Liver (tissue), 9 donors: Measurements from ENCODE around the gene ADAMTS5. TPM values are rescaled to one million over a fixed set of nuclear protein-coding genes. Genes with fewer than 3 reads are reported as not detected.

Experiments used
- DNase-seq: peaks from one replicate; pipeline ENCODE4 v3.0.0-alpha.2; 2017; ENCODE audit warnings: low spot score
- H3K27ac ChIP-seq, 2 donors: one replicate each; pipeline ENCODE4 v1.7.0; 2013; ENCODE audit warnings: inconsistent platforms in 2 of 2, low read length in 2 of 2, control low read depth in 1 of 2, low read depth in 1 of 2, mild to moderate bottlenecking in 1 of 2
- H3K27me3 ChIP-seq, 4 donors: one replicate each; pipeline versions ENCODE4 v1.6.1 to v1.7.0; 2013; ENCODE audit warnings: low read length in 3 of 4, inconsistent platforms in 1 of 4, mild to moderate bottlenecking in 1 of 4, moderate library complexity in 1 of 4; ENCODE audit not compliant: control insufficient read depth in 4 of 4, insufficient read depth in 4 of 4
- H3K36me3 ChIP-seq, 4 donors: one replicate each; pipeline versions ENCODE4 v1.6.1 to v1.7.0; 2013; ENCODE audit warnings: low read length in 3 of 4, mild to moderate bottlenecking in 3 of 4, low read depth in 1 of 4, moderate library complexity in 1 of 4; ENCODE audit not compliant: control insufficient read depth in 4 of 4, insufficient read depth in 3 of 4
- H3K4me1 ChIP-seq, 4 donors: one replicate each; pipeline versions ENCODE4 v1.6.1 to v1.7.0; 2013; ENCODE audit warnings: low read length in 3 of 4, mild to moderate bottlenecking in 3 of 4, moderate library complexity in 1 of 4; ENCODE audit not compliant: control insufficient read depth in 4 of 4, insufficient read depth in 4 of 4
- H3K4me3 ChIP-seq, 3 donors: one replicate each; pipeline versions ENCODE4 v1.6.1 to v1.7.0; 2013; ENCODE audit warnings: low read length in 3 of 3, control low read depth in 1 of 3, low read depth in 1 of 3, mild to moderate bottlenecking in 1 of 3
- H3K9ac ChIP-seq, 2 donors: one replicate each; pipeline ENCODE4 v1.7.0; 2013; ENCODE audit warnings: low read length in 2 of 2, mild to moderate bottlenecking in 2 of 2, moderate library complexity in 2 of 2, control low read depth in 1 of 2, low read depth in 1 of 2
- H3K9me3 ChIP-seq, 4 donors: one replicate each; pipeline versions ENCODE4 v1.6.1 to v1.7.0; 2013; ENCODE audit warnings: low read length in 3 of 4; ENCODE audit not compliant: control insufficient read depth in 4 of 4
- EGR1 ChIP-seq, 2 donors: IDR thresholded peaks; 2 replicates each; pipeline ENCODE4 v1.6.1; 2016 to 2018; ENCODE audit warnings: antibody characterized with exemption in 2 of 2, low read depth in 2 of 2
- GABPA ChIP-seq, 2 donors: IDR thresholded peaks in 1 of 2; conservative IDR thresholded peaks in 1 of 2; 2 replicates each; pipeline ENCODE4 v1.6.1; 2016; ENCODE audit warnings: antibody characterized with exemption in 2 of 2, mild to moderate bottlenecking in 1 of 2, moderate library complexity in 1 of 2
- HNF4G ChIP-seq: IDR thresholded peaks from 2 replicates; pipeline ENCODE4 v1.6.1; 2016; ENCODE audit warnings: antibody characterized with exemption
- JUND ChIP-seq, 2 donors: IDR thresholded peaks; 2 replicates each; pipeline ENCODE4 v1.6.1; 2016; ENCODE audit warnings: antibody characterized with exemption in 2 of 2
- NR2F2 ChIP-seq: IDR thresholded peaks from 2 replicates; pipeline ENCODE4 v1.6.1; 2016; ENCODE audit warnings: antibody characterized with exemption
- RAD21 ChIP-seq, 2 donors: IDR thresholded peaks; 2 replicates each; pipeline ENCODE4 v1.6.1; 2016; ENCODE audit warnings: antibody characterized with exemption in 2 of 2, mild to moderate bottlenecking in 2 of 2
- RXRA ChIP-seq, 2 donors: IDR thresholded peaks; 2 replicates each; pipeline ENCODE4 v1.6.1; 2017 to 2018; ENCODE audit warnings: antibody characterized with exemption in 2 of 2, mild to moderate bottlenecking in 1 of 2
- YY1 ChIP-seq: IDR thresholded peaks from 2 replicates; pipeline ENCODE4 v1.6.1; 2016; ENCODE audit warnings: antibody characterized with exemption, mild to moderate bottlenecking
- WGBS: extraction: QIAGEN DNeasy Blood & Tissue Kit; methylation state at CpG from one replicate; pipeline ENCODE4 v1.1.7; 2013; 5-methylcytosine and 5-hydroxymethylcytosine counted together
- polyA plus RNA-seq, 2 donors: library from polyadenylated mRNA; stranded (reverse) in 1 of 2; unstranded in 1 of 2; fragments of 200-250 nt in 1 of 2; fragments of >200 nt in 1 of 2; fragmentation: Nextera tagmentation in 1 of 2; extraction: Ambion mirVana in 1 of 2; gene quantifications; one replicate each; pipeline versions ENCODE4 v1.2.1 to v1.2.3, GENCODE V29; 2013 to 2015
- total RNA-seq, 2 donors: library from RNA; depleted of rRNA; stranded (reverse); fragments of >200 nt; gene quantifications; one replicate each; pipeline ENCODE4 v1.2.3, GENCODE V29; 2014
- TF ChIP-seq, protein P1 (sequence below): IDR thresholded peaks from 2 replicates; pipeline ENCODE4 v1.6.1; 2016; ENCODE audit warnings: antibody characterized with exemption
- TF ChIP-seq, protein P2 (sequence below): IDR thresholded peaks from 2 replicates; pipeline ENCODE4 v1.6.1; 2016; ENCODE audit warnings: antibody characterized with exemption
- TF ChIP-seq, protein P3 (sequence below): IDR thresholded peaks from 2 replicates; pipeline ENCODE4 v1.6.1; 2016; ENCODE audit warnings: antibody characterized with exemption, mild to moderate bottlenecking
- donor health status: healthy.
- donor health status: healthy.
- donor health status: healthy.
- donor health status: healthy.
- donor health status: healthy.

Gene ADAMTS5
- total and polyA plus RNA-seq, 4 donors: 0.43 to 2.5 (median 0.70) TPM

DNA sequence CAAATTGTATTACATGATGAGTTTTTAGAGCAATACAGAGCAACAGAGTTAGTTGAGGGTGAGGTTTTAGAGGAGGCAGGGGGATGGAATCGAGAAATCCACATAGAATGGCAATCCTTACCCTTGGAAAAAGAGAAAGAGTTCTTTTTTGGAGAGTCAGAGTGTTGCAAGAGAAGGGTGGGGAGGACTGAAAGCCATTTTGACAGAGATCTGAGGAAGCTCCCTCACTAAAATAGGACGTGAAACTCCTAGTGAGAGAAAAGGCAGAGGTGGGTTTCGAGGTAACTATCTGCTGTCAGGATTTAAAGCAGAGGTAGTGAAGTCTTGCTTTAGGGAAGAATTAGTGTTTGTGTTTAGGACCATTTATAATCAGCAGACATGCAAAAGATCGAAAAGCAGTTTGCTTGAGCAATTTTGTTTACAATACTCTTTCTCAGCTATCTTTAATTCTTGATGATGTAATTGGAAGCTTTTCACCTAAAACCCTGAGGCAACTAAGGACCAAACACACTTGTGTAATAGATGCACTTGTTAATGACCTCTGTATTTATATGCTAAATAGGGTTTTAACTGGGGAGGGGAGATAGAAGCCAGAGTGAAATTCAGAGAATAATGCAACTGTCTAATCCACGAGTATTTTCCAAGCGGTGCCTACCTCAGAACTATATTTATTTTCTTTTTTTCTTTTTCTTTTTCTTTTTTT lies 20.0 kb downstream of the ADAMTS5 start:
- Histone ChIP-seq H3K27me3 (no peaks in the 10 kb centered on the region), H3K4me3 (no peak overlapping the region), H3K27ac (no peak overlapping the region), H3K9ac (no peak overlapping the region), H3K4me1 (peaks cover 0 to 10% (median 2%) of the 10 kb centered on the region in 4 donors), H3K36me3 (no peaks in the 10 kb centered on the region), H3K9me3 (no peaks in the 10 kb centered on the region)
- TF ChIP-seq RAD21 (IDR thresholded peaks at IDR 0.05): no peak
- no peak for TF ChIP-seq RXRA (IDR thresholded peaks at IDR 0.05)
- TF ChIP-seq EGR1 (IDR thresholded peaks at IDR 0.05; ENCODE audit: low read depth in 2 of 2): no peak
- TF ChIP-seq, protein P1, sequence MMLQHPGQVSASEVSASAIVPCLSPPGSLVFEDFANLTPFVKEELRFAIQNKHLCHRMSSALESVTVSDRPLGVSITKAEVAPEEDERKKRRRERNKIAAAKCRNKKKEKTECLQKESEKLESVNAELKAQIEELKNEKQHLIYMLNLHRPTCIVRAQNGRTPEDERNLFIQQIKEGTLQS: no peak
- TF ChIP-seq NR2F2: no peak
- TF ChIP-seq YY1: no peak
- no peak for TF ChIP-seq HNF4G
- TF ChIP-seq, protein P2, sequence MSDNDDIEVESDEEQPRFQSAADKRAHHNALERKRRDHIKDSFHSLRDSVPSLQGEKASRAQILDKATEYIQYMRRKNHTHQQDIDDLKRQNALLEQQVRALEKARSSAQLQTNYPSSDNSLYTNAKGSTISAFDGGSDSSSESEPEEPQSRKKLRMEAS: no peak
- TF ChIP-seq GABPA (IDR thresholded peaks at IDR 0.05 in 1 of 2, conservative IDR thresholded peaks at IDR 0.05 in 1 of 2): no peak
- no peak for TF ChIP-seq JUND (IDR thresholded peaks at IDR 0.05)
- TF ChIP-seq, protein P3, sequence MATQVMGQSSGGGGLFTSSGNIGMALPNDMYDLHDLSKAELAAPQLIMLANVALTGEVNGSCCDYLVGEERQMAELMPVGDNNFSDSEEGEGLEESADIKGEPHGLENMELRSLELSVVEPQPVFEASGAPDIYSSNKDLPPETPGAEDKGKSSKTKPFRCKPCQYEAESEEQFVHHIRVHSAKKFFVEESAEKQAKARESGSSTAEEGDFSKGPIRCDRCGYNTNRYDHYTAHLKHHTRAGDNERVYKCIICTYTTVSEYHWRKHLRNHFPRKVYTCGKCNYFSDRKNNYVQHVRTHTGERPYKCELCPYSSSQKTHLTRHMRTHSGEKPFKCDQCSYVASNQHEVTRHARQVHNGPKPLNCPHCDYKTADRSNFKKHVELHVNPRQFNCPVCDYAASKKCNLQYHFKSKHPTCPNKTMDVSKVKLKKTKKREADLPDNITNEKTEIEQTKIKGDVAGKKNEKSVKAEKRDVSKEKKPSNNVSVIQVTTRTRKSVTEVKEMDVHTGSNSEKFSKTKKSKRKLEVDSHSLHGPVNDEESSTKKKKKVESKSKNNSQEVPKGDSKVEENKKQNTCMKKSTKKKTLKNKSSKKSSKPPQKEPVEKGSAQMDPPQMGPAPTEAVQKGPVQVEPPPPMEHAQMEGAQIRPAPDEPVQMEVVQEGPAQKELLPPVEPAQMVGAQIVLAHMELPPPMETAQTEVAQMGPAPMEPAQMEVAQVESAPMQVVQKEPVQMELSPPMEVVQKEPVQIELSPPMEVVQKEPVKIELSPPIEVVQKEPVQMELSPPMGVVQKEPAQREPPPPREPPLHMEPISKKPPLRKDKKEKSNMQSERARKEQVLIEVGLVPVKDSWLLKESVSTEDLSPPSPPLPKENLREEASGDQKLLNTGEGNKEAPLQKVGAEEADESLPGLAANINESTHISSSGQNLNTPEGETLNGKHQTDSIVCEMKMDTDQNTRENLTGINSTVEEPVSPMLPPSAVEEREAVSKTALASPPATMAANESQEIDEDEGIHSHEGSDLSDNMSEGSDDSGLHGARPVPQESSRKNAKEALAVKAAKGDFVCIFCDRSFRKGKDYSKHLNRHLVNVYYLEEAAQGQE: no peak
- 69% methylated on average over 6 of the region's 6 CpGs for WGBS
- no peak for DNase-seq

DNA sequence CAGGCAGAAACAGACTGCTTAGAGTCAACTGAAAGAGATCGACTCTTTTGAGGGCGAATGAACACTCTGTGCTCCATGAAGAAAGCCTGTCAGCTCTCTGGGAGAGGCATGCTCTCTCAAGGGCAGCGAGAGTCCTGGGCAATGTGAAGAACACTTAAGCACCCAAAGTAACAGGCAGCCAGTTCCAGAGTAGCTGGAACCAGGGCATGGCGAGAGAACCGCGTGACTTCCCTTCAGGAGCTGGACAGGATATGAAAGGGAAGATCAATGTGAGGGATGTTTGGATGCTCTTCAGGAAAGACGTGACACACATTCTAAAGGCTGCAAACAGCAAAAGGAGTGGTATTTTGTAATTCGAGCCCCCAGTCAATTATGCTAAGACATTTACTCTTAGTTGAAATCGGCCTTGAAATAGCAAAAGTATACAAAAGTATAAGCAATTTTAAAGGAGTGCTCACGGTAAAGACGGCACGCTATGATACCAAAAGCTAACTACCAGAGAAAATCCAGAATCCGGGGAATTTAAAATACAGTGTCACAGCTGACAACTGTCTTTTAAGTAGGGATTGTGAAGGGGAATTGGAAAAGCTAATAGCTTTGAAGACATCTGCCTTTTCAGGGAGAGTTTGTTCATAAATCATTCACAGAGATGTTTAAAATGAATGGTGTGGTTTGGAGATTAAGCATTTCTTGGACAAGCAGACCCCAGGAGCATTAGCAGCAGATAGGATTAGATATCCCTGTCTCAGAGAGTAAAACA lies 20.8 kb downstream of the ADAMTS5 start:
- DNase-seq: no peak

More for the DNA sequence above, 20.8 kb downstream of the ADAMTS5 start:
- Histone ChIP-seq H3K36me3 (no peaks in the 10 kb centered on the region), H3K9me3 (no peaks in the 10 kb centered on the region), H3K4me3 (no peak overlapping the region), H3K27me3 (no peaks in the 10 kb centered on the region), H3K9ac (no peak overlapping the region), H3K27ac (no peak overlapping the region), H3K4me1 (peaks cover 0 to 10% (median 2%) of the 10 kb centered on the region in 4 donors)
- TF ChIP-seq RAD21 (IDR thresholded peaks at IDR 0.05): no peak
- no peak for TF ChIP-seq EGR1 (IDR thresholded peaks at IDR 0.05; ENCODE audit: low read depth in 2 of 2)
- TF ChIP-seq, protein P3: no peak
- no peak for TF ChIP-seq YY1
- 73% methylated on average over 13 of the region's 13 CpGs for WGBS
